OCI-LY3 (cell line): ENCODE data around the gene FGF7.

Experiments
- EZH2phosphoT487 ChIP-seq: fragments of 200-600 bp; shearing (Covaris generic); IDR thresholded peaks from 2 replicates; pipeline ENCODE4 v1.6.1; 2018; ENCODE audit warnings: antibody characterized with exemption, mixed run types, low read depth
- TF ChIP-seq, protein P1 (sequence below): fragments of 200-600, 300-600 bp; sonication (generic); IDR thresholded peaks from 2 replicates; pipeline ENCODE4 v1.5.1; 2014; ENCODE audit warnings: antibody characterized with exemption, low read length, low read depth

DNA sequence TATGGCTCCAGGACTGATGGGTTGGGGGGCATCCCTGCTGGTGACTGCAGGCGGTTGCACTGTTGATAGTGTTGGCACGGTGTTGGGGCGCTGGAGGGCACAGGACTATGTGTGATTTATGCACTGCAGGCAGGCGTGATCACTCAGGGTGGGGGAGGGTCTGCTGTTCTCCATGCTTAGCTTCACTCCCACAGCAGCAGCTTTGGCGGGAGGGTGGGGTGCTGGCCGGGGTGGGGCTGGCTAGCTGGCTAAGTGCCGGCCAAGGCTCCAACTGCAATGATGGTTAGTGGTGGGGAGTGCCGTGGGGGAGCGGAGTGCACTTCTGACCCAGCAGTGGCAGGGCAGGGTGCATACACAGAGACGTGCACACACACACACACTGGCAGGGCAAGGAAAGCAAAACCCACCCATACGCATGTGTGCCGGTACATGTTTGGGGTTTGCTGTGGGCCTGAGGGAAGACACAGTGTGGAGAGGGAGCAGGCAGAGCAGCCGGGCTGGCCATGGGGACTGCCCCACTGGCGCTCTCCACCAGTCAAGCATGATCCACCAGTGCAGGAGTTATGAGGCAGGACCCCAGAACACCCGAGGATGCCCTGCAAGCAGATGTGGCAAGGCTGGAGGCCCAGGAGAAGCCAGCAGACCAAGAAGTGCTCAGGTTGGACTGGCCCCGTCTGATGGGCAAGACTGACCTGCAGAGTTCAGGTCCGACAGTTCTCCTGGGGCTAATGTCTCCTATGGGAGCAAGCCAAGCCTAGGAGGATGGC, 16.5 kb upstream of the FGF7 start:
- TF ChIP-seq EZH2phosphoT487 = no peak
- TF ChIP-seq, protein P1, sequence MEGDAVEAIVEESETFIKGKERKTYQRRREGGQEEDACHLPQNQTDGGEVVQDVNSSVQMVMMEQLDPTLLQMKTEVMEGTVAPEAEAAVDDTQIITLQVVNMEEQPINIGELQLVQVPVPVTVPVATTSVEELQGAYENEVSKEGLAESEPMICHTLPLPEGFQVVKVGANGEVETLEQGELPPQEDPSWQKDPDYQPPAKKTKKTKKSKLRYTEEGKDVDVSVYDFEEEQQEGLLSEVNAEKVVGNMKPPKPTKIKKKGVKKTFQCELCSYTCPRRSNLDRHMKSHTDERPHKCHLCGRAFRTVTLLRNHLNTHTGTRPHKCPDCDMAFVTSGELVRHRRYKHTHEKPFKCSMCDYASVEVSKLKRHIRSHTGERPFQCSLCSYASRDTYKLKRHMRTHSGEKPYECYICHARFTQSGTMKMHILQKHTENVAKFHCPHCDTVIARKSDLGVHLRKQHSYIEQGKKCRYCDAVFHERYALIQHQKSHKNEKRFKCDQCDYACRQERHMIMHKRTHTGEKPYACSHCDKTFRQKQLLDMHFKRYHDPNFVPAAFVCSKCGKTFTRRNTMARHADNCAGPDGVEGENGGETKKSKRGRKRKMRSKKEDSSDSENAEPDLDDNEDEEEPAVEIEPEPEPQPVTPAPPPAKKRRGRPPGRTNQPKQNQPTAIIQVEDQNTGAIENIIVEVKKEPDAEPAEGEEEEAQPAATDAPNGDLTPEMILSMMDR = no peak
